GM23338 (cell line): ENCODE data around the gene TRIM39.

Experiments
- CTCF ChIP-seq, 2 experiments: fragments of 200-600 bp in 1 of 2; sonication (generic) in 1 of 2; conservative IDR thresholded peaks; 2 replicates each; pipeline versions ENCODE4 v1.5.1 to v1.6.1; 2016 to 2017; ENCODE audit warnings: antibody characterized with exemption in 2 of 2, low read depth in 2 of 2, mild to moderate bottlenecking in 2 of 2, moderate library complexity in 1 of 2
- EZH2 ChIP-seq: fragments of 200-600 bp; sonication (generic); IDR thresholded peaks from one replicate; pipeline ENCODE4 v1.8.0; 2017; ENCODE audit warnings: antibody characterized with exemption, mild to moderate bottlenecking, low read depth; ENCODE audit not compliant: unreplicated experiment
- POLR2AphosphoS5 ChIP-seq: IDR thresholded peaks from 2 replicates; pipeline ENCODE4 v1.6.1; 2016; ENCODE audit warnings: antibody characterized with exemption, low read depth

- TF ChIP-seq EZH2, result no peak
- TF ChIP-seq CTCF (conservative IDR thresholded peaks at IDR 0.05; ENCODE audit: low read depth in 2 of 2), result no peak
- TF ChIP-seq POLR2AphosphoS5, result no peak
These were observed 17.6 kb downstream of the TRIM39 start for GRCh38 chr6:30344191-30344867.
